ENCODE measurements around the gene CIAO2B.
"Not testable (repeated sequence)": the region's sequence is repeated elsewhere in the genome, so short reads cannot be mapped to it uniquely, and the experiment has no call there.

CIAO2B gene

GRCh38 chr16:66955363-66956153 lies 21.4 kb upstream of the CIAO2B start:
- H3K27me3 ChIP-seq (ENCODE audit: insufficient read depth, poor library complexity, severe bottlenecking); DNase-seq (ENCODE audit: low read depth in 1 of 2, low spot score in 1 of 2); H3K27ac ChIP-seq (replicated peaks); H3K4me3 ChIP-seq (replicated peaks; ENCODE audit: insufficient read depth, low read length): not testable (repeated sequence)
- peak; percentile 37; the same call in 1 of the 2 replicates for TF ChIP-seq SPI1 (IDR thresholded peaks at IDR 0.05; ENCODE audit: borderline replicate concordance, low read depth)

GRCh38 chr16:66954097-66954659 lies 20.0 kb upstream of the CIAO2B start:
- Histone ChIP-seq H3K27ac (replicated peaks) (no peak overlapping the region), H3K27me3 (ENCODE audit: insufficient read depth, poor library complexity, severe bottlenecking) (peaks cover 16% of the 10 kb centered on the region), H3K4me3 (replicated peaks; ENCODE audit: insufficient read depth, low read length) (no peak overlapping the region)
- TF ChIP-seq REST (IDR thresholded peaks at IDR 0.05; ENCODE audit: insufficient replicate concordance, low read depth) = no peak
- peak; percentile 90 for TF ChIP-seq CTCF (IDR thresholded peaks at IDR 0.05; ENCODE audit: insufficient read depth, low read length)
- TF ChIP-seq SPI1 (IDR thresholded peaks at IDR 0.05; ENCODE audit: borderline replicate concordance, low read depth) = no peak
- no peak for TF ChIP-seq GABPA (IDR thresholded peaks at IDR 0.05; ENCODE audit: low read depth)
- TF ChIP-seq POLR2AphosphoS5 (IDR thresholded peaks at IDR 0.05; ENCODE audit: low read depth) = no peak
- DNase-seq (ENCODE audit: low read depth in 1 of 2, low spot score in 1 of 2) = peak in 1 of 2 experiments; percentile 75

- H3K4me3 ChIP-seq (replicated peaks; ENCODE audit: insufficient read depth, low read length) = no peak overlapping the region
- no peak for DNase-seq (ENCODE audit: low read depth in 1 of 2, low spot score in 1 of 2)
- no peak for TF ChIP-seq CTCF (IDR thresholded peaks at IDR 0.05; ENCODE audit: insufficient read depth, low read length)
- no peak for TF ChIP-seq GABPA (IDR thresholded peaks at IDR 0.05; ENCODE audit: low read depth)
- TF ChIP-seq SPI1 (IDR thresholded peaks at IDR 0.05; ENCODE audit: borderline replicate concordance, low read depth) = no peak
- TF ChIP-seq REST (IDR thresholded peaks at IDR 0.05; ENCODE audit: insufficient replicate concordance, low read depth) = no peak
- no peak for TF ChIP-seq POLR2AphosphoS5 (IDR thresholded peaks at IDR 0.05; ENCODE audit: low read depth)
- no peak overlapping the region for H3K27ac ChIP-seq (replicated peaks)
- peaks cover 21% of the 10 kb centered on the region for H3K27me3 ChIP-seq (ENCODE audit: insufficient read depth, poor library complexity, severe bottlenecking)
These were observed 19.4 kb upstream of the CIAO2B start for GRCh38 chr16:66953462-66954096.

- DNase-seq (ENCODE audit: low read depth in 1 of 2, low spot score in 1 of 2) = no peak
- H3K4me3 ChIP-seq (replicated peaks; ENCODE audit: insufficient read depth, low read length) = no peak overlapping the region
- TF ChIP-seq POLR2AphosphoS5 (IDR thresholded peaks at IDR 0.05; ENCODE audit: low read depth) = no peak
- no peak for TF ChIP-seq SPI1 (IDR thresholded peaks at IDR 0.05; ENCODE audit: borderline replicate concordance, low read depth)
- TF ChIP-seq GABPA (IDR thresholded peaks at IDR 0.05; ENCODE audit: low read depth) = no peak
- no peak for TF ChIP-seq CTCF (IDR thresholded peaks at IDR 0.05; ENCODE audit: insufficient read depth, low read length)
- TF ChIP-seq REST (IDR thresholded peaks at IDR 0.05; ENCODE audit: insufficient replicate concordance, low read depth) = no peak
- peaks cover 28% of the 10 kb centered on the region for H3K27me3 ChIP-seq (ENCODE audit: insufficient read depth, poor library complexity, severe bottlenecking)
- no peak overlapping the region for H3K27ac ChIP-seq (replicated peaks)
These were observed 18.4 kb upstream of the CIAO2B start for GRCh38 chr16:66952430-66953110.
